ENCODE results near the gene CPPED1.
"Not testable (repeated sequence)": the region's sequence is repeated elsewhere in the genome, so short reads cannot be mapped to it uniquely, and the experiment has no call there.

The CPPED1 gene
- total RNA-seq: 4.7 to 13.4 reads per million in 2 donors

- peak; percentile 73 to 95 (median 85) for DNase-seq
Measured at GRCh38 chr16:12803203-12804093, at the start of gene CPPED1. TSS of gene CPPED1 (minus strand) at chr16:12803887. CDS start at chr16:12803776, 111 bp downstream.

GRCh38 chr16:12850186-12850585, 46.5 kb upstream of the CPPED1 start:
- no peak for DNase-seq

- DNase-seq: no peak
Measured at GRCh38 chr16:12846592-12846991, 42.9 kb upstream of the CPPED1 start.

- DNase-seq: no peak
Measured at GRCh38 chr16:12845282-12845681, 41.6 kb upstream of the CPPED1 start.

GRCh38 chr16:12837756-12838155, 34.1 kb upstream of the CPPED1 start:
- no peak for DNase-seq

- no peak for DNase-seq
Measured at GRCh38 chr16:12837291-12837690, 33.6 kb upstream of the CPPED1 start.

- no peak for DNase-seq
Measured at GRCh38 chr16:12833926-12834325, 30.2 kb upstream of the CPPED1 start.

- no peak for DNase-seq
Measured at GRCh38 chr16:12829096-12829888, 25.6 kb upstream of the CPPED1 start.

- DNase-seq: no peak
Measured at GRCh38 chr16:12828206-12828605, 24.5 kb upstream of the CPPED1 start.

GRCh38 chr16:12826559-12826958, 22.9 kb upstream of the CPPED1 start:
- no peak for DNase-seq

- DNase-seq: peak; percentile 26 to 70 (median 62)
Measured at GRCh38 chr16:12819126-12820117, 15.7 kb upstream of the CPPED1 start.

- DNase-seq: no peak
Measured at GRCh38 chr16:12818326-12818725, 14.6 kb upstream of the CPPED1 start.

- DNase-seq: not testable (repeated sequence)
Measured at GRCh38 chr16:12816791-12817214, 13.1 kb upstream of the CPPED1 start.

- no peak for DNase-seq
Measured at GRCh38 chr16:12815361-12815760, 11.7 kb upstream of the CPPED1 start.

GRCh38 chr16:12813734-12814133, 10.0 kb upstream of the CPPED1 start:
- not testable (repeated sequence) for DNase-seq

- not testable (repeated sequence) for DNase-seq
Measured at GRCh38 chr16:12813321-12813720, 9.6 kb upstream of the CPPED1 start.

- no peak for DNase-seq
Measured at GRCh38 chr16:12811441-12812383, 8.0 kb upstream of the CPPED1 start.

- no peak for DNase-seq
Measured at GRCh38 chr16:12805066-12805465, 1.4 kb upstream of the CPPED1 start.

- DNase-seq: no peak
Measured at GRCh38 chr16:12804395-12804794, 708 bp upstream of the CPPED1 start.

GRCh38 chr16:12802661-12803060, 1.0 kb downstream of the CPPED1 start:
- DNase-seq: no peak

GRCh38 chr16:12802048-12802447, 1.6 kb downstream of the CPPED1 start:
- DNase-seq: no peak
